Transverse colon (tissue), 3 donors: ENCODE data around the gene CHM.

Experiments used
- CTCF ChIP-seq, 5 experiments: fragments of 200-600 bp in 3 of 5; fragments of 450-650 bp in 2 of 5; sonication (generic) in 3 of 5; IDR thresholded peaks; 1 replicate in 2 of 5; 2 replicates in 3 of 5; pipeline ENCODE4 v1.5.1; 2016 to 2017; ENCODE audit warnings: antibody characterized with exemption in 5 of 5, inconsistent platforms in 3 of 5, mild to moderate bottlenecking in 2 of 5, moderate library complexity in 1 of 5
- POLR2A ChIP-seq: fragments of 450-650 bp; IDR thresholded peaks from one replicate; pipeline ENCODE4 v1.6.1; 2016; ENCODE audit warnings: antibody characterized with exemption, mild to moderate bottlenecking, moderate library complexity

DNA sequence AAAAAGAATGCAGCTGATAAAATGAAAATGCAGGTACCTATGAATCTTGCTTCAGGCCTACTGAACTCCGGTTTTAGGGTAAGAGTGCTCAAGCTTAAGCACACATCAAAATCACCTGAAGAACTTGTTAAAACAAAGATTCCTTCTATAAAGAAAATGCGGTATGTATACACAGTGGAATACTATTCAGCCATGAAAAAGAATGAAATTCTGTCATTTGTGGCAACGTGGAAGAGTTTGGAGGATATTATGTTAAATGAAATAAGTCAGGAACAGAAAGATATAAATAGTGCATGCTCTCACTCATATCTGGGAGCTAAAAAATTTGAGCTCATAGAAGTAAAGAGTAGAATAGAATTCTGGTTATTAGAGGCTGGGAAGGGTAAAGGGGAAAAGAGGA is 14.0 kb upstream of the CHM start:
- TF ChIP-seq POLR2A, result no peak
- no peak for TF ChIP-seq CTCF (IDR thresholded peaks at IDR 0.05)
